ENCODE results near the gene LACTB. TPM values are rescaled to one million over a fixed set of nuclear protein-coding genes. Genes with fewer than 3 reads are reported as not detected.

LACTB gene
- total RNA-seq, 3 donors from 2014 or later (not counting 1 experiment from before 2014, with no cell fraction given), result 17.1 to 29.1 (median 26.4) TPM

DNA sequence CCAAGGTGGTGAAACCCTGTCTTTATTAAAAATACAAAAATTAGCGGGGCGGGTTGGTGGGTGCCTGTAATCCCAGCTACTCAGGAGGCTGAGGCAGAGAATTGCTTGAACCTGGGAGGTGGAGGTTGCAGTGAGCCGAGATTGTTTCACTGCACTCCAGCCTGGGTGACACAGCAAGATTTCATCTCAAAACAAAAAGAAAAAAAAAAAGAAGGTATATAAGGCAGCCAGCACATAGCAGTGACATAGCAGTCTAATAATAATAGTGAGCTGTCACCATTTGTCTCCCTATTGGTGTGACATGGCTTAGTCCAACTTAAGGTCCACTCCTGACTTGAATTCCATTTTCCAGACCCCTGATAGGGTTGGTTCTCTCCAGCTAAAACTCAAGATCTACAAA lies 8.8 kb upstream of the LACTB start:
- H3K4me3 Mint-ChIP-seq, result no peak overlapping the region
- no peaks in the 10 kb centered on the region for H3K36me3 Mint-ChIP-seq
- H3K9me3 Mint-ChIP-seq, result no peaks in the 10 kb centered on the region
- Histone ChIP-seq H3K27me3 (ENCODE audit: control insufficient read depth, insufficient read depth, low read length) (no peaks in the 10 kb centered on the region), H3K4me1 (ENCODE audit: control insufficient read depth, insufficient read depth, low read length) (no peaks in the 10 kb centered on the region), H3K9me3 (ENCODE audit: control insufficient read depth, insufficient read depth, low read length) (no peaks in the 10 kb centered on the region), H3K36me3 (ENCODE audit: control insufficient read depth, insufficient read depth, low read length) (no peaks in the 10 kb centered on the region), H3K27ac (ENCODE audit: low read length) (no peak overlapping the region), H3K4me3 (ENCODE audit: low read length) (no peak overlapping the region)
- TF ChIP-seq, protein P1, sequence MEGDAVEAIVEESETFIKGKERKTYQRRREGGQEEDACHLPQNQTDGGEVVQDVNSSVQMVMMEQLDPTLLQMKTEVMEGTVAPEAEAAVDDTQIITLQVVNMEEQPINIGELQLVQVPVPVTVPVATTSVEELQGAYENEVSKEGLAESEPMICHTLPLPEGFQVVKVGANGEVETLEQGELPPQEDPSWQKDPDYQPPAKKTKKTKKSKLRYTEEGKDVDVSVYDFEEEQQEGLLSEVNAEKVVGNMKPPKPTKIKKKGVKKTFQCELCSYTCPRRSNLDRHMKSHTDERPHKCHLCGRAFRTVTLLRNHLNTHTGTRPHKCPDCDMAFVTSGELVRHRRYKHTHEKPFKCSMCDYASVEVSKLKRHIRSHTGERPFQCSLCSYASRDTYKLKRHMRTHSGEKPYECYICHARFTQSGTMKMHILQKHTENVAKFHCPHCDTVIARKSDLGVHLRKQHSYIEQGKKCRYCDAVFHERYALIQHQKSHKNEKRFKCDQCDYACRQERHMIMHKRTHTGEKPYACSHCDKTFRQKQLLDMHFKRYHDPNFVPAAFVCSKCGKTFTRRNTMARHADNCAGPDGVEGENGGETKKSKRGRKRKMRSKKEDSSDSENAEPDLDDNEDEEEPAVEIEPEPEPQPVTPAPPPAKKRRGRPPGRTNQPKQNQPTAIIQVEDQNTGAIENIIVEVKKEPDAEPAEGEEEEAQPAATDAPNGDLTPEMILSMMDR (IDR thresholded peaks at IDR 0.05), result no peak
- DNase-seq, result no peak
- intact Hi-C loops (cut with micrococcal nuclease), result no loop called here
- H3K27me3 Mint-ChIP-seq (ENCODE audit: low read depth in 2 of 2), result peaks cover 7 to 11% of the 10 kb centered on the region in 2 donors
- ATAC-seq, result no peak
- H3K4me1 Mint-ChIP-seq, result no peaks in the 10 kb centered on the region
- no peak overlapping the region for H3K27ac Mint-ChIP-seq
- WGBS (ENCODE audit: insufficient coverage), result 86% methylated on average over 3 of the region's 3 CpGs

GRCh38 chr15:63114465-63114864 lies 7.2 kb upstream of the LACTB start:
- no peaks in the 10 kb centered on the region for H3K9me3 Mint-ChIP-seq
- H3K4me1 Mint-ChIP-seq, result no peaks in the 10 kb centered on the region
- intact Hi-C loops (cut with micrococcal nuclease), result no loop called here
- ATAC-seq (no peak), DNase-seq (no peak)
- Histone ChIP-seq H3K36me3 (ENCODE audit: control insufficient read depth, insufficient read depth, low read length) (no peaks in the 10 kb centered on the region), H3K4me1 (ENCODE audit: control insufficient read depth, insufficient read depth, low read length) (no peaks in the 10 kb centered on the region), H3K27ac (ENCODE audit: low read length) (no peak overlapping the region), H3K9me3 (ENCODE audit: control insufficient read depth, insufficient read depth, low read length) (peaks cover 4% of the 10 kb centered on the region), H3K27me3 (ENCODE audit: control insufficient read depth, insufficient read depth, low read length) (no peaks in the 10 kb centered on the region), H3K4me3 (ENCODE audit: low read length) (no peak overlapping the region)
- 91% methylated on average over 2 of the region's 2 CpGs for WGBS (ENCODE audit: insufficient coverage)
- peaks cover under 1 to 3% of the 10 kb centered on the region in 2 donors for H3K27me3 Mint-ChIP-seq (ENCODE audit: low read depth in 2 of 2)
- peaks cover 1% of the 10 kb centered on the region for H3K36me3 Mint-ChIP-seq
- no peak overlapping the region for H3K4me3 Mint-ChIP-seq
- TF ChIP-seq, protein P1 (IDR thresholded peaks at IDR 0.05), result no peak
- no peak overlapping the region for H3K27ac Mint-ChIP-seq

- Mint-ChIP-seq H3K36me3 (peaks cover 10% of the 10 kb centered on the region), H3K4me3 (no peak overlapping the region), H3K27ac (no peak overlapping the region), H3K9me3 (peaks cover 0 to 3% of the 10 kb centered on the region in 2 donors), H3K4me1 (peaks cover 12 to 19% of the 10 kb centered on the region in 2 donors), H3K27me3 (ENCODE audit: low read depth in 2 of 2) (no peaks in the 10 kb centered on the region)
- no peak for DNase-seq
- ATAC-seq, result no peak
- 97% methylated on average over 2 of the region's 3 CpGs for WGBS (ENCODE audit: insufficient coverage)
- no peaks in the 10 kb centered on the region for H3K27me3 ChIP-seq (ENCODE audit: control insufficient read depth, insufficient read depth, low read length)
- TF ChIP-seq, protein P1 (IDR thresholded peaks at IDR 0.05), result no peak
- intact Hi-C loops (cut with micrococcal nuclease), result no loop called here
- peaks cover 10% of the 10 kb centered on the region for H3K9me3 ChIP-seq (ENCODE audit: control insufficient read depth, insufficient read depth, low read length)
- no peak overlapping the region for H3K27ac ChIP-seq (ENCODE audit: low read length)
- peaks cover 4% of the 10 kb centered on the region for H3K4me1 ChIP-seq (ENCODE audit: control insufficient read depth, insufficient read depth, low read length)
- no peaks in the 10 kb centered on the region for H3K36me3 ChIP-seq (ENCODE audit: control insufficient read depth, insufficient read depth, low read length)
- no peak overlapping the region for H3K4me3 ChIP-seq (ENCODE audit: low read length)
Measured at GRCh38 chr15:63118854-63119253, 2.8 kb upstream of the LACTB start.
